H9 (cell line): ENCODE results near the gene SENP8. TPM values are rescaled to one million over a fixed set of nuclear protein-coding genes. Genes with fewer than 3 reads are reported as not detected.

Experiments used
- DNase-seq: peaks from one replicate; pipeline ENCODE4 v3.0.0-alpha.2; 2017
- H2AFZ ChIP-seq: one replicate; pipeline ENCODE4 v1.6.1; 2013; ENCODE audit warnings: mild to moderate bottlenecking, low read length, control low read depth, moderate library complexity
- H2AK5ac ChIP-seq: 2 replicates; pipeline ENCODE4 v1.6.1; 2013; ENCODE audit warnings: low read length, control low read depth, mixed read lengths; ENCODE audit not compliant: insufficient read length
- H2BK120ac ChIP-seq: one replicate; pipeline ENCODE4 v1.6.1; 2013; ENCODE audit warnings: low read depth, mild to moderate bottlenecking, low read length, control low read depth, inconsistent platforms; ENCODE audit not compliant: poor library complexity, severe bottlenecking
- H2BK12ac ChIP-seq: 2 replicates; pipeline ENCODE4 v1.6.1; 2013; ENCODE audit warnings: low read length, control low read depth, mixed read lengths, low read depth; ENCODE audit not compliant: insufficient read length
- H2BK15ac ChIP-seq: 2 replicates; pipeline ENCODE4 v1.6.1; 2013; ENCODE audit warnings: low read depth, low read length, control low read depth
- H2BK20ac ChIP-seq: one replicate; pipeline ENCODE4 v1.6.1; 2013; ENCODE audit warnings: low read depth, mild to moderate bottlenecking, low read length, control low read depth, inconsistent platforms; ENCODE audit not compliant: poor library complexity, severe bottlenecking
- H2BK5ac ChIP-seq: 2 replicates; pipeline ENCODE4 v1.6.1; 2013; ENCODE audit warnings: low read length, control low read depth, mixed read lengths; ENCODE audit not compliant: insufficient read length
- H3K14ac ChIP-seq: 2 replicates; pipeline ENCODE4 v1.6.1; 2013; ENCODE audit warnings: low read length, control low read depth; ENCODE audit not compliant: insufficient read depth
- H3K18ac ChIP-seq: 2 replicates; pipeline ENCODE4 v1.6.1; 2013; ENCODE audit warnings: low read depth, mild to moderate bottlenecking, mixed read lengths, low read length, control low read depth; ENCODE audit not compliant: insufficient read length
- H3K23ac ChIP-seq: 2 replicates; pipeline ENCODE4 v1.6.1; 2013; ENCODE audit warnings: low read length, control low read depth, mixed read lengths, low read depth; ENCODE audit not compliant: insufficient read length
- H3K23me2 ChIP-seq: 2 replicates; pipeline ENCODE4 v1.6.1; 2013; ENCODE audit warnings: low read depth, mild to moderate bottlenecking, mixed read lengths, low read length, control low read depth; ENCODE audit not compliant: insufficient read length, poor library complexity, severe bottlenecking
- H3K27ac ChIP-seq: 2 replicates; pipeline ENCODE4 v1.5.1; 2013; ENCODE audit warnings: low read length, control low read depth, mixed read lengths, low read depth; ENCODE audit not compliant: insufficient read length
- H3K27me3 ChIP-seq: 2 replicates; pipeline ENCODE4 v1.6.1; 2013; ENCODE audit warnings: low read length, control low read depth, inconsistent platforms; ENCODE audit not compliant: insufficient read depth
- H3K4ac ChIP-seq: 2 replicates; pipeline ENCODE4 v1.6.1; 2013; ENCODE audit warnings: low read depth, mild to moderate bottlenecking, control low read depth, inconsistent platforms, low read length, moderate library complexity
- H3K4me1 ChIP-seq: 2 replicates; pipeline ENCODE4 v1.6.1; 2013; ENCODE audit warnings: low read length, control low read depth, inconsistent platforms; ENCODE audit not compliant: insufficient read depth
- H3K4me2 ChIP-seq: 2 replicates; pipeline ENCODE4 v1.6.1; 2013; ENCODE audit warnings: low read length, control low read depth, mixed read lengths; ENCODE audit not compliant: insufficient read length, insufficient read depth
- H3K56ac ChIP-seq: 2 replicates; pipeline ENCODE4 v1.6.1; 2013; ENCODE audit warnings: low read depth, mild to moderate bottlenecking, mixed read lengths, low read length, control low read depth; ENCODE audit not compliant: insufficient read length
- H3K79me1 ChIP-seq: 2 replicates; pipeline ENCODE4 v1.6.1; 2013; ENCODE audit warnings: low read depth, mild to moderate bottlenecking, moderate library complexity, low read length, control low read depth, inconsistent platforms; ENCODE audit not compliant: insufficient read depth, poor library complexity, severe bottlenecking
- H3K79me2 ChIP-seq: 2 replicates; pipeline ENCODE4 v1.6.1; 2013; ENCODE audit warnings: low read length, control low read depth, inconsistent platforms; ENCODE audit not compliant: insufficient read depth
- H3K9ac ChIP-seq: 2 replicates; pipeline ENCODE4 v1.6.1; 2013; ENCODE audit warnings: low read length, control low read depth, mixed read lengths; ENCODE audit not compliant: insufficient read length; ENCODE audit errors: extremely low read depth
- H3K9me3 ChIP-seq: one replicate; pipeline ENCODE4 v1.6.1; 2013; ENCODE audit warnings: low read depth, low read length, inconsistent platforms; ENCODE audit not compliant: control insufficient read depth
- H3T11ph ChIP-seq: one replicate; pipeline ENCODE4 v1.6.1; 2013; ENCODE audit warnings: mild to moderate bottlenecking, low read length, control low read depth, inconsistent platforms
- H4K20me1 ChIP-seq: one replicate; pipeline ENCODE4 v1.6.1; 2013; ENCODE audit not compliant: control insufficient read depth, insufficient read length, insufficient read depth
- H4K5ac ChIP-seq: 2 replicates; pipeline ENCODE4 v1.6.1; 2013; ENCODE audit warnings: low read depth, mild to moderate bottlenecking, mixed read lengths, low read length, control low read depth; ENCODE audit not compliant: insufficient read length
- H4K8ac ChIP-seq: replicated peaks from 2 replicates; pipeline ENCODE4 v1.6.1; 2013; ENCODE audit warnings: low read length, control low read depth, mixed read lengths, low read depth; ENCODE audit not compliant: insufficient read length
- H4K91ac ChIP-seq: 2 replicates; pipeline ENCODE4 v1.6.1; 2013; ENCODE audit warnings: low read depth, mild to moderate bottlenecking, moderate library complexity, mixed read lengths, low read length, control low read depth; ENCODE audit not compliant: insufficient read length
- H3K27ac Mint-ChIP-seq, 3 experiments: 2 replicates in 2 of 3; 3 replicates in 1 of 3; pipeline ENCODE4 v1.8.0; 2020 to 2021; ENCODE audit warnings: mixed read lengths in 3 of 3, mild to moderate bottlenecking in 1 of 3, moderate library complexity in 1 of 3
- H3K27me3 Mint-ChIP-seq: 2 replicates; pipeline ENCODE4 v1.8.0; 2021; ENCODE audit warnings: low read depth, mild to moderate bottlenecking, moderate library complexity, mixed read lengths
- H3K36me3 Mint-ChIP-seq, 3 experiments: 2 replicates in 2 of 3; 3 replicates in 1 of 3; pipeline ENCODE4 v1.8.0; 2020 to 2021; ENCODE audit warnings: low read depth in 3 of 3, mixed read lengths in 3 of 3; ENCODE audit not compliant: insufficient read depth in 1 of 3
- H3K4me1 Mint-ChIP-seq, 2 experiments: 2 replicates each; pipeline ENCODE4 v1.8.0; 2020; ENCODE audit warnings: mixed read lengths in 2 of 2
- H3K4me3 Mint-ChIP-seq, 2 experiments: 2 replicates in 1 of 2; 3 replicates in 1 of 2; pipeline ENCODE4 v1.8.0; 2020 to 2021; ENCODE audit warnings: mild to moderate bottlenecking in 2 of 2, mixed read lengths in 2 of 2, moderate library complexity in 1 of 2
- H3K9me3 Mint-ChIP-seq, 2 experiments: 2 replicates in 1 of 2; 3 replicates in 1 of 2; pipeline ENCODE4 v1.8.0; 2020; ENCODE audit warnings: mild to moderate bottlenecking in 2 of 2, mixed read lengths in 2 of 2, moderate library complexity in 1 of 2
- WGBS: extraction: QIAGEN DNeasy Blood & Tissue Kit; methylation state at CpG from one replicate; pipeline ENCODE4 v1.1.7; 2013; ENCODE audit warnings: missing lambda C conversion rate, low lambda C conversion rate, mixed read lengths; ENCODE audit not compliant: insufficient read length; ENCODE audit errors: extremely low coverage; 5-methylcytosine and 5-hydroxymethylcytosine counted together
- total RNA-seq: library from RNA; stranded (reverse); gene quantifications from 2 replicates; pipeline ENCODE4 v1.2.1, GENCODE V29; 2021
- TF ChIP-seq, protein P1 (sequence below): fragments of 200-600 bp; sonication (generic); conservative IDR thresholded peaks from 3 replicates; pipeline ENCODE4 v1.8.0; 2021; ENCODE audit warnings: antibody characterized with exemption, mild to moderate bottlenecking

SENP8 gene
- total RNA-seq, 1 experiment from 2014 or later = 4.8 TPM

GRCh38 chr15:72176743-72177142 is 58.5 kb downstream of the SENP8 start:
- no peaks in the 10 kb centered on the region for H3K9me3 ChIP-seq

More at GRCh38 chr15:72176743-72177142, 58.5 kb downstream of the SENP8 start:
- Histone ChIP-seq H2BK20ac (no peak overlapping the region), H3T11ph (no peak overlapping the region), H3K9ac (no peak overlapping the region), H3K4ac (no peak overlapping the region), H3K4me2 (no peak overlapping the region), H2AK5ac (no peak overlapping the region), H3K14ac (no peak overlapping the region), H3K4me1 (no peaks in the 10 kb centered on the region), H3K56ac (no peak overlapping the region), H3K79me1 (no peaks in the 10 kb centered on the region), H4K91ac (no peak overlapping the region), H3K23me2 (peaks cover 4% of the 10 kb centered on the region), H3K27ac (no peak overlapping the region), H2BK12ac (no peak overlapping the region), H3K79me2 (no peaks in the 10 kb centered on the region), H4K8ac (no peak overlapping the region), H2BK120ac (no peak overlapping the region), H3K18ac (no peak overlapping the region), H3K27me3 (no peaks in the 10 kb centered on the region), H2AFZ (no peak overlapping the region), H2BK15ac (no peak overlapping the region), H2BK5ac (no peak overlapping the region), H4K20me1 (no peaks in the 10 kb centered on the region), H4K5ac (no peak overlapping the region), H3K23ac (no peak overlapping the region)
- TF ChIP-seq, protein P1, sequence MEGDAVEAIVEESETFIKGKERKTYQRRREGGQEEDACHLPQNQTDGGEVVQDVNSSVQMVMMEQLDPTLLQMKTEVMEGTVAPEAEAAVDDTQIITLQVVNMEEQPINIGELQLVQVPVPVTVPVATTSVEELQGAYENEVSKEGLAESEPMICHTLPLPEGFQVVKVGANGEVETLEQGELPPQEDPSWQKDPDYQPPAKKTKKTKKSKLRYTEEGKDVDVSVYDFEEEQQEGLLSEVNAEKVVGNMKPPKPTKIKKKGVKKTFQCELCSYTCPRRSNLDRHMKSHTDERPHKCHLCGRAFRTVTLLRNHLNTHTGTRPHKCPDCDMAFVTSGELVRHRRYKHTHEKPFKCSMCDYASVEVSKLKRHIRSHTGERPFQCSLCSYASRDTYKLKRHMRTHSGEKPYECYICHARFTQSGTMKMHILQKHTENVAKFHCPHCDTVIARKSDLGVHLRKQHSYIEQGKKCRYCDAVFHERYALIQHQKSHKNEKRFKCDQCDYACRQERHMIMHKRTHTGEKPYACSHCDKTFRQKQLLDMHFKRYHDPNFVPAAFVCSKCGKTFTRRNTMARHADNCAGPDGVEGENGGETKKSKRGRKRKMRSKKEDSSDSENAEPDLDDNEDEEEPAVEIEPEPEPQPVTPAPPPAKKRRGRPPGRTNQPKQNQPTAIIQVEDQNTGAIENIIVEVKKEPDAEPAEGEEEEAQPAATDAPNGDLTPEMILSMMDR = no peak
- no peaks in the 10 kb centered on the region for H3K36me3 Mint-ChIP-seq
- H3K4me3 Mint-ChIP-seq = no peak overlapping the region
- no peak overlapping the region for H3K27ac Mint-ChIP-seq
- no CpG with 5 or more reads among the region's 3 CpGs for WGBS
- DNase-seq = no peak
- H3K9me3 Mint-ChIP-seq = no peaks in the 10 kb centered on the region
- peaks cover 6 to 11% of the 10 kb centered on the region in 2 experiments for H3K4me1 Mint-ChIP-seq
- peaks cover 2% of the 10 kb centered on the region; the same call in 1 of the 2 replicates for H3K27me3 Mint-ChIP-seq
